ENCODE data around the gene SLN. TPM values are rescaled to one million over a fixed set of nuclear protein-coding genes. Genes with fewer than 3 reads are reported as not detected.

SLN gene
- total RNA-seq, 1 experiment from 2014 or later: not detected

GRCh38 chr11:107740271-107740670, 28.4 kb upstream of the SLN start:
- Mint-ChIP-seq H3K4me1 (ENCODE audit: low read depth, unreplicated experiment) (no peaks in the 10 kb centered on the region), H3K27ac (ENCODE audit: unreplicated experiment) (no peak overlapping the region), H3K9me3 (ENCODE audit: unreplicated experiment) (no peaks in the 10 kb centered on the region), H3K36me3 (ENCODE audit: insufficient read depth, unreplicated experiment) (no peaks in the 10 kb centered on the region), H3K27me3 (ENCODE audit: insufficient read depth, unreplicated experiment) (peaks cover 14% of the 10 kb centered on the region), H3K4me3 (ENCODE audit: unreplicated experiment) (no peak overlapping the region)
- H3K4me1 ChIP-seq: no peaks in the 10 kb centered on the region
- DNase-seq: no peak
- H3K36me3 ChIP-seq (ENCODE audit: control insufficient read depth, insufficient read depth, low read length): no peaks in the 10 kb centered on the region
- ChIA-PET CTCF (interaction anchor here (0.6 to 3.5 kb wide), 6 partner anchors 29 to 190 kb away, joined by 3 to 30 read pairs (median 4); no protein-coding TSS in a partner anchor), POLR2A (no interaction called here)
- BruUV-seq (replicated peaks): no TSS peak
- no peaks in the 10 kb centered on the region for H3K27me3 ChIP-seq (replicated peaks; ENCODE audit: control insufficient read depth, insufficient read depth, low read length)
- no peak overlapping the region for H3K4me3 ChIP-seq (ENCODE audit: low read depth, low read length)
- intact Hi-C loops (cut with micrococcal nuclease; ENCODE audit: unreplicated experiment): no loop called here
- no peaks in the 10 kb centered on the region for H3K9me3 ChIP-seq
- TF ChIP-seq, protein P1, sequence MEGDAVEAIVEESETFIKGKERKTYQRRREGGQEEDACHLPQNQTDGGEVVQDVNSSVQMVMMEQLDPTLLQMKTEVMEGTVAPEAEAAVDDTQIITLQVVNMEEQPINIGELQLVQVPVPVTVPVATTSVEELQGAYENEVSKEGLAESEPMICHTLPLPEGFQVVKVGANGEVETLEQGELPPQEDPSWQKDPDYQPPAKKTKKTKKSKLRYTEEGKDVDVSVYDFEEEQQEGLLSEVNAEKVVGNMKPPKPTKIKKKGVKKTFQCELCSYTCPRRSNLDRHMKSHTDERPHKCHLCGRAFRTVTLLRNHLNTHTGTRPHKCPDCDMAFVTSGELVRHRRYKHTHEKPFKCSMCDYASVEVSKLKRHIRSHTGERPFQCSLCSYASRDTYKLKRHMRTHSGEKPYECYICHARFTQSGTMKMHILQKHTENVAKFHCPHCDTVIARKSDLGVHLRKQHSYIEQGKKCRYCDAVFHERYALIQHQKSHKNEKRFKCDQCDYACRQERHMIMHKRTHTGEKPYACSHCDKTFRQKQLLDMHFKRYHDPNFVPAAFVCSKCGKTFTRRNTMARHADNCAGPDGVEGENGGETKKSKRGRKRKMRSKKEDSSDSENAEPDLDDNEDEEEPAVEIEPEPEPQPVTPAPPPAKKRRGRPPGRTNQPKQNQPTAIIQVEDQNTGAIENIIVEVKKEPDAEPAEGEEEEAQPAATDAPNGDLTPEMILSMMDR (IDR thresholded peaks at IDR 0.05; ENCODE audit: insufficient read depth in 1 of 2, low read depth in 1 of 2, low read length in 1 of 2, severe bottlenecking in 1 of 2, unreplicated experiment in 1 of 2): no peak

DNA sequence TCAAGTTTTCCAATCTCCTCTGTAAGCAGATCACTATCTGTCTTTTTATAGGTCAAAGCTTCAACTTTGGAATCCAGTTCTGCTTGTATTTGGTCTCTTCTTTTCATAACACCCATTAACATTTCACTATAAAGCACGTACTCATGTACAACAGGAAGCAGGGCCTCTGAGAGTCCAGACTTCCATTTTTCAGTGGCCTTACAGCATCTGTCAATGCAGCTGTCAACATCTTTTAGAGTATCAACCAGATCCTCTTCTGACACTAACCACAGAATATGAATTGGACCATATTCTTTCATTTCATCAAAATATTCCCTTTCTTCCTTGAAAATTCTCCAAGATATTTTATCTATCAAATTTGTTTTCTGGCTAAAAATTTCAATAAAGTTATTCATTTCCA, 24.7 kb upstream of the SLN start:
- Mint-ChIP-seq H3K27ac (ENCODE audit: unreplicated experiment) (no peak overlapping the region), H3K27me3 (ENCODE audit: insufficient read depth, unreplicated experiment) (peaks cover 22% of the 10 kb centered on the region), H3K4me1 (ENCODE audit: low read depth, unreplicated experiment) (no peaks in the 10 kb centered on the region), H3K36me3 (ENCODE audit: insufficient read depth, unreplicated experiment) (no peaks in the 10 kb centered on the region), H3K9me3 (ENCODE audit: unreplicated experiment) (no peaks in the 10 kb centered on the region), H3K4me3 (ENCODE audit: unreplicated experiment) (no peak overlapping the region)
- ChIA-PET CTCF (no interaction called here), POLR2A (no interaction called here)
- no peaks in the 10 kb centered on the region for H3K9me3 ChIP-seq
- H3K4me3 ChIP-seq (ENCODE audit: low read depth, low read length): no peak overlapping the region
- TF ChIP-seq, protein P1 (IDR thresholded peaks at IDR 0.05; ENCODE audit: insufficient read depth in 1 of 2, low read depth in 1 of 2, low read length in 1 of 2, severe bottlenecking in 1 of 2, unreplicated experiment in 1 of 2): no peak
- H3K36me3 ChIP-seq (ENCODE audit: control insufficient read depth, insufficient read depth, low read length): no peaks in the 10 kb centered on the region
- no TSS peak for BruUV-seq (replicated peaks)
- no peak for DNase-seq
- H3K4me1 ChIP-seq: no peaks in the 10 kb centered on the region
- no peaks in the 10 kb centered on the region for H3K27me3 ChIP-seq (replicated peaks; ENCODE audit: control insufficient read depth, insufficient read depth, low read length)
- intact Hi-C loops (cut with micrococcal nuclease; ENCODE audit: unreplicated experiment): no loop called here

DNA sequence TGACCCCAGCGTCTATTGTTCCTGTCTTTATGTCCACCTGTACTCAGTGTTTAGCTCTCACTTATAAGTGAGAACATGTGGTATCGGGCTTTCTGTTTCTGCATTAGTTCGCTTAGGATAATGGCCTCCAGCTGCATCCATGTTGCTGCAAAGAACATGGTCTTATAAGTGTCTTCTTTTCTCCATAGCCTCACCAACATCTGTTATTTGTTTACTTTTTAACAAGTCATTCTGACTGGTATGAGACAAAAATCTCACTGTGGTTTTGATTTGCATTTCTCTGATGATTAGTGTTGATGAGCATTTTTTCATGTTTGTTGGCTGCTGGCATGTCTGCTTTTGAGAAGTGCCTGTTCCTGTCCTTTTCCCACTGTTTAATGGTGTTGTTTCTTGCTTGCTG, 21.7 kb upstream of the SLN start:
- Mint-ChIP-seq H3K27ac (ENCODE audit: unreplicated experiment) (no peak overlapping the region), H3K9me3 (ENCODE audit: unreplicated experiment) (no peaks in the 10 kb centered on the region), H3K27me3 (ENCODE audit: insufficient read depth, unreplicated experiment) (peaks cover 21% of the 10 kb centered on the region), H3K4me3 (ENCODE audit: unreplicated experiment) (no peak overlapping the region), H3K4me1 (ENCODE audit: low read depth, unreplicated experiment) (no peaks in the 10 kb centered on the region), H3K36me3 (ENCODE audit: insufficient read depth, unreplicated experiment) (no peaks in the 10 kb centered on the region)
- Histone ChIP-seq H3K27me3 (replicated peaks; ENCODE audit: control insufficient read depth, insufficient read depth, low read length) (0 out of 2 replicates have a peak, but pooled peaks cover 2% of the 10 kb centered on the region), H3K9me3 (no peaks in the 10 kb centered on the region), H3K4me1 (no peaks in the 10 kb centered on the region), H3K36me3 (ENCODE audit: control insufficient read depth, insufficient read depth, low read length) (no peaks in the 10 kb centered on the region), H3K4me3 (ENCODE audit: low read depth, low read length) (no peak overlapping the region)
- intact Hi-C loops (cut with micrococcal nuclease; ENCODE audit: unreplicated experiment): no loop called here
- CTCF ChIA-PET: no interaction called here
- BruUV-seq (replicated peaks): no TSS peak
- DNase-seq: no peak
- POLR2A ChIA-PET: no interaction called here
- TF ChIP-seq, protein P1 (IDR thresholded peaks at IDR 0.05; ENCODE audit: insufficient read depth in 1 of 2, low read depth in 1 of 2, low read length in 1 of 2, severe bottlenecking in 1 of 2, unreplicated experiment in 1 of 2): no peak
